Central memory CD8-positive, alpha-beta T cell (primary cell): Measurements from ENCODE around the gene ITPR3.

Source experiments
- ATAC-seq: fragments of 150-1000 bp; cut with Tn5 transposase; replicated peaks from 2 replicates; pipeline ENCODE4 v1.10.0; 2022; ENCODE audit warnings: mild to moderate bottlenecking, moderate FRiP score, moderate number of reproducible peaks; ENCODE audit not compliant: poor library complexity, severe bottlenecking; ENCODE audit errors: extremely low read depth
- DNase-seq, 2 donors: peaks; one replicate each; pipeline ENCODE4 v3.0.0; 2021; ENCODE audit warnings: low spot score in 2 of 2
- H3K27ac Mint-ChIP-seq: one replicate; pipeline ENCODE4 v1.8.0; 2022; ENCODE audit warnings: low read depth, mild to moderate bottlenecking, moderate library complexity, mixed read lengths
- H3K27me3 Mint-ChIP-seq: one replicate; pipeline ENCODE4 v1.8.0; 2022; ENCODE audit warnings: mixed read lengths
- H3K36me3 Mint-ChIP-seq: one replicate; pipeline ENCODE4 v1.8.0; 2022; ENCODE audit warnings: mild to moderate bottlenecking, moderate library complexity, mixed read lengths; ENCODE audit not compliant: insufficient read depth
- H3K4me1 Mint-ChIP-seq: one replicate; pipeline ENCODE4 v1.8.0; 2022; ENCODE audit warnings: mixed read lengths
- H3K4me3 Mint-ChIP-seq: one replicate; pipeline ENCODE4 v1.8.0; 2022; ENCODE audit warnings: mild to moderate bottlenecking, moderate library complexity, mixed read lengths
- H3K9me3 Mint-ChIP-seq: one replicate; pipeline ENCODE4 v1.8.0; 2022; ENCODE audit warnings: mixed read lengths

Gene ITPR3

GRCh38 chr6:33691456-33692077 lies 70.4 kb downstream of the ITPR3 start:
- Mint-ChIP-seq H3K27ac (peak overlapping the region; percentile 98), H3K36me3 (peaks cover 19% of the 10 kb centered on the region), H3K9me3 (no peaks in the 10 kb centered on the region), H3K4me3 (no peak overlapping the region), H3K27me3 (no peaks in the 10 kb centered on the region), H3K4me1 (peaks cover 18% of the 10 kb centered on the region)
- no peak for ATAC-seq
- no peak for DNase-seq

GRCh38 chr6:33692078-33692759 lies 71.1 kb downstream of the ITPR3 start:
- ATAC-seq: no peak
- Mint-ChIP-seq H3K36me3 (peaks cover 20% of the 10 kb centered on the region), H3K4me1 (peaks cover 18% of the 10 kb centered on the region), H3K27me3 (no peaks in the 10 kb centered on the region), H3K27ac (peak overlapping the region; percentile 98), H3K4me3 (peak overlapping the region; percentile 40), H3K9me3 (no peaks in the 10 kb centered on the region)
- DNase-seq: no peak

GRCh38 chr6:33692760-33693158 lies 71.6 kb downstream of the ITPR3 start:
- peaks cover 21% of the 10 kb centered on the region for H3K36me3 Mint-ChIP-seq
- ATAC-seq (peak; percentile 87), DNase-seq (peak; percentile 51 to 57)

GRCh38 chr6:33693186-33694105 lies 72.3 kb downstream of the ITPR3 start:
- H3K4me1 Mint-ChIP-seq: peaks cover 18% of the 10 kb centered on the region
- no peaks in the 10 kb centered on the region for H3K9me3 Mint-ChIP-seq
- ATAC-seq (no peak), DNase-seq (no peak)
- peak overlapping the region; percentile 31 for H3K4me3 Mint-ChIP-seq
- peak overlapping the region; percentile 98 for H3K27ac Mint-ChIP-seq
- no peaks in the 10 kb centered on the region for H3K27me3 Mint-ChIP-seq
- peaks cover 23% of the 10 kb centered on the region for H3K36me3 Mint-ChIP-seq

More at GRCh38 chr6:33692760-33693158, 71.6 kb downstream of the ITPR3 start:
- Mint-ChIP-seq H3K4me3 (peak overlapping the region; percentile 40), H3K27ac (peak overlapping the region; percentile 98), H3K27me3 (no peaks in the 10 kb centered on the region), H3K9me3 (no peaks in the 10 kb centered on the region), H3K4me1 (peaks cover 18% of the 10 kb centered on the region)

GRCh38 chr6:33694401-33694931 lies 73.3 kb downstream of the ITPR3 start:
- Mint-ChIP-seq H3K27me3 (no peaks in the 10 kb centered on the region), H3K4me1 (peaks cover 18% of the 10 kb centered on the region), H3K9me3 (no peaks in the 10 kb centered on the region), H3K36me3 (peaks cover 24% of the 10 kb centered on the region), H3K4me3 (peak overlapping the region; percentile 31), H3K27ac (peak overlapping the region; percentile 71)
- DNase-seq (no peak), ATAC-seq (peak; percentile 40)

GRCh38 chr6:33694977-33695376 lies 73.9 kb downstream of the ITPR3 start:
- Mint-ChIP-seq H3K4me1 (peaks cover 18% of the 10 kb centered on the region), H3K36me3 (peaks cover 21% of the 10 kb centered on the region), H3K27me3 (no peaks in the 10 kb centered on the region), H3K27ac (peak overlapping the region; percentile 71), H3K9me3 (no peaks in the 10 kb centered on the region), H3K4me3 (peak overlapping the region; percentile 31)
- no peak for ATAC-seq
- no peak for DNase-seq

- DNase-seq (no peak), ATAC-seq (no peak)
- Mint-ChIP-seq H3K27me3 (no peaks in the 10 kb centered on the region), H3K36me3 (peaks cover 21% of the 10 kb centered on the region), H3K4me1 (peaks cover 18% of the 10 kb centered on the region), H3K27ac (peak overlapping the region; percentile 71), H3K9me3 (no peaks in the 10 kb centered on the region), H3K4me3 (no peak overlapping the region)
These were observed 74.3 kb downstream of the ITPR3 start for GRCh38 chr6:33695451-33695887.

- Mint-ChIP-seq H3K4me1 (peaks cover 18% of the 10 kb centered on the region), H3K27ac (peak overlapping the region; percentile 59), H3K27me3 (no peaks in the 10 kb centered on the region), H3K9me3 (no peaks in the 10 kb centered on the region), H3K4me3 (peak overlapping the region; percentile 9), H3K36me3 (peaks cover 18% of the 10 kb centered on the region)
- ATAC-seq: no peak
- no peak for DNase-seq
These were observed 75.0 kb downstream of the ITPR3 start for GRCh38 chr6:33696076-33696475.

- no peaks in the 10 kb centered on the region for H3K27me3 Mint-ChIP-seq
- H3K36me3 Mint-ChIP-seq: peaks cover 16% of the 10 kb centered on the region
- peak overlapping the region; percentile 9 for H3K4me3 Mint-ChIP-seq
- no peak for DNase-seq
- H3K4me1 Mint-ChIP-seq: peaks cover 12% of the 10 kb centered on the region
- ATAC-seq: peak; percentile 16
- peak overlapping the region; percentile 59 for H3K27ac Mint-ChIP-seq
- no peaks in the 10 kb centered on the region for H3K9me3 Mint-ChIP-seq
These were observed 75.7 kb downstream of the ITPR3 start for GRCh38 chr6:33696548-33697518.

GRCh38 chr6:33697845-33698244 lies 76.7 kb downstream of the ITPR3 start:
- ATAC-seq: no peak
- Mint-ChIP-seq H3K4me1 (peaks cover 2% of the 10 kb centered on the region), H3K36me3 (peaks cover 16% of the 10 kb centered on the region), H3K9me3 (no peaks in the 10 kb centered on the region), H3K27ac (no peak overlapping the region), H3K4me3 (no peak overlapping the region), H3K27me3 (no peaks in the 10 kb centered on the region)
- DNase-seq: no peak

GRCh38 chr6:33698494-33698893 lies 77.4 kb downstream of the ITPR3 start:
- no peaks in the 10 kb centered on the region for H3K9me3 Mint-ChIP-seq
- no peak overlapping the region for H3K4me3 Mint-ChIP-seq
- H3K36me3 Mint-ChIP-seq: peaks cover 12% of the 10 kb centered on the region
- H3K27ac Mint-ChIP-seq: no peak overlapping the region
- ATAC-seq: no peak
- DNase-seq: no peak
- H3K27me3 Mint-ChIP-seq: no peaks in the 10 kb centered on the region
- no peaks in the 10 kb centered on the region for H3K4me1 Mint-ChIP-seq
